Stimulated activated CD8-positive, alpha-beta memory T cell treated with anti-CD3 and anti-CD28 coated beads, Interleukin-4, amount 100 ng/mL, for 4 hours (primary cell): Measurements from ENCODE around the gene ANKRD13D.

Experiments used
- DNase-seq, 2 donors: peaks; one replicate each; pipeline ENCODE4 v3.0.0-alpha.2; 2020; ENCODE audit warnings: low read depth in 2 of 2, low spot score in 1 of 2

ANKRD13D gene

DNA sequence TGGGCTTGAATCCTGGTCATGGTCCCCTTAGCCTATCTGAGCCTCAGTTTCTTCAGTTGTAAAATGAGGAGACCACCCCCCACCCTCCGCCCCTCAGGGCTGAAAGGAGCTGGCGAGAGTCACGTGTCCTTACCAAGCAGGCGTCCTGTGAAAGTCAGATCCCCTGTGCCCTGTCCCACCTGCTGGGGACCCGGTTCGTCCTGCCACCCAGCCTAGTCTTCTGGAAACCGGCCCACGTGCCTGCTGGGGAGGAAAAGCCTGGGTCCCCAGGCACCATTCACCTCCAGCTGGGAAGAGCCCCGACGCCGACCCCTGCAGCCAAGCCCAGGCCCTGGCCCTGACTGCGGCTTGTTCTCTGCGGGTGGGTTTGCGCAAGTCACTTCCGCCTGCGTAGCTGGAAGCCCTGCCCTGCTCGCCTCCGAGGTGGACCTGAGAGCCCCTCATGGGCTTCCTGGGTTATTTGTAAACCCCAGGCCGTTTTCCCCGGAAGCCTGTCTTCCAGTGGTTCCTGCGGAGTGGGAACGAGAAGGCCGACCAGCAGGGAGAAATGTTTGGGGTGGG lies 13.5 kb downstream of the ANKRD13D start:
- no peak for DNase-seq

DNA sequence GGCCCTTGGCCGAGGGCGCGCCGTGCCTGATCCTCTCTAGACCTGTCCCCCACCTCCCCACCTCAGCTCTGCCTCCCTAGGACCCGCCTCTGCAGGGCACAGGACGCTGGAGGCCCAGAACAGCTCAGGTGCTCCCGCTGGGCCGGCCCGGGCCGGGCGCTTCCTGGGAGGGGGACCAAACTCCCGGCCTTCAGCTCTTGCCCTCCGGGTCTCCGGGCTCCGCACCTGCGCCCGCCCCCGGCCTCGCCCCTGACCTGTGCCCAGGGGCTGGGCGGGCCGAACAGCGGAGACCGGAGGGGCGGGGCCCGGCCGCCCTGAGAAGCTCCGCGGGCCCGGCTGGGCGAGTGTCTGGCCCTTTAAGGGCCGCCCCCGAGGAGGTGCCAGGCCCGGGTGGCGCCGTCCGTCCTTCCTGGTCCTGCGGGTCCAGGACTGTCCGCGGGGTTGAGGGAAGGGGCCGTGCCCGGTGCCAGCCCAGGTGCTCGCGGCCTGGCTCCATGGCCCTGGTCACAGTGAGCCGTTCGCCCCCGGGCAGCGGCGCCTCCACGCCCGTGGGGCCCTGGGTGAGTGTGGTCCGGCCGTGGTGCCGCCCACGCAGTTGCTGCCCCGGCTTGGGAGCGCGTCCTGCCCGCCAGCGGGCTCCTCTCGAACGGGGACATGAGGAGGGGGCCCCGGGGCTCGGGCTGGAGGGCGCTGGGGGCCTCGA lies 14.2 kb downstream of the ANKRD13D start, which contains the start of gene SSH3:
TSS of gene SSH3 (plus strand) at position 399 of the 703 bp plus-strand sequence. CDS start at position 495, 96 bp downstream.
- no peak for DNase-seq

DNA sequence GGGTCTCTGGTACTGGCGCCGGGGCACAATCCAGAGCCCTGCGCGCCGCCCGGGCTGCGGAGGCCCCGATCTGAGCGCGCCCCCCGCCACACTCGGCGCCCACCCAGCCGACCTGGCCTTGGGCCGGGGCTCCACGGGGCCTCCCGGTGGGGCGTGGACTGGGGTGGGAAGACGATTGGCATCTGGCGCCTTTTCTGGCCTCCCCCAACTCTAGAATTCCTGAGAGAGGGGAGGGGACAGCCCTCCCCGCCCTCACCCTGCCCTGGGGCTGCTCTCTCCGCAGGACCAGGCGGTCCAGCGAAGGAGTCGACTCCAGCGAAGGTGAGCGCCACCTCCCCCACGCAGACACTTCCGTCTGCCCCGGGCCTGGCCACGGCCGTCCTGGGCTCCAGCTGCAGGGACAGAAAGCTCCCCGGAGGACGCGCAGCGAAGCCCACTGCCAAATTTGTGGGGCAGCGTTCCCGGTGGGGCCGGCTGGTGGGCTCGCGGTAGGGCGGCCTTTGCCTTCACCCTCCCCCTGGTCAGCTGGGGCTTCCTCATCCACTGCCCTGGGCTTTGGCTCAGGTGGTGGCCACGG lies 14.8 kb downstream of the ANKRD13D start:
- no peak for DNase-seq

DNA sequence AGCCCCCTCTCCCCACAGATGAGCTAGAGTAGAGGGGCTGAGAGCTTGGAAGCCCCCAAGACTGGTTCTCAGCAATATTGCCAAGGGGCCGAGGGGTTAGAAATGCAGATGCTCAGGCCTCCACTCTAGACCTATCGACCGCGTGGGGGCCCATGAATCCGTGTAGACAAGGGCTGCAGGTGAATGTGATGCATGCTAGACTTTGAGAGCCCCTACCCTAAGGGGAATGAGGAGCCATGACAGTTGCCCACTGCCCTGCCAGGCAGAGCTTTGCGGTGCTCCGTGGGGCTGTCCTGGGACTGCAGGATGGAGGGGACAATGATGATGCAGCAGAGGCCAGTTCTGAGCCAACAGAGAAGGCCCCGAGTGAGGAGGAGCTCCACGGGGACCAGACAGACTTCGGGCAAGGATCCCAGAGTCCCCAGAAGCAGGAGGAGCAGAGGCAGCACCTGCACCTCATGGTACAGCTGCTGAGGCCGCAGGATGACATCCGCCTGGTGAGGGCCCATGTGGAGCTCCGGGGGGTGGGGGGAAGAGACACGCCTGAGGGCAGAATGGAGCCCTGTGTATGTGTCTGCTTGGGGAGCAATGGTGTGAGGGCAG lies 15.5 kb downstream of the ANKRD13D start:
- DNase-seq = no peak

DNA sequence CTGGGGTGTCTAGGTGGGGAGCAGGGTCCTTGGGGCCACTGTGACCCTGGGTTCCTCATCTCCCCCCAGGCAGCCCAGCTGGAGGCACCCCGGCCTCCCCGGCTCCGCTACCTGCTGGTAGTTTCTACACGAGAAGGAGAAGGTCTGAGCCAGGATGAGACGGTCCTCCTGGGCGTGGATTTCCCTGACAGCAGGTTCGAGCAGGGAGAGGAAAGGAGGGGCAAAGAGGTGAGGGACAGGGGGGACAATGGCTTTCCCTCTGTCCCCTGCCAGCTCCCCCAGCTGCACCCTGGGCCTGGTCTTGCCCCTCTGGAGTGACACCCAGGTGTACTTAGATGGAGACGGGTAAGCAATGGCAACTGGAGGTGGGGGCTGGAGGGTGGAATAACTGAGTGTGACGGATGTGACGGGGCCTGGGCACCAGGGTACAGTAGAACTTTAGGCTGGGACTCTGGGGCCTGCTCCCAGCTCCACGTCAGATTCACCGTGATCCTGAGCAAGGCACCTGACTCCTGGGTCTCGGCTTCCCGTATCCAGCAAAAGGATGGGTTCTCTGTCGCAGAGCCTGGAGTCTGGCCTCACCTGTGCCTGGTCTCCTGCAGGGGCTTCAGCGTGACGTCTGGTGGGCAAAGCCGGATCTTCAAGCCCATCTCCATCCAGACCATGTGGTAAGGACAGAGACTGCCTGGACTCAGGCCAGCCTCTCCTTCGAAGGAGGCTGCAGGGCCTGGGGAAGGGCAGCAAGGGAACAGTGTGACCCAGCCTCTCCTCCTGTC lies 17.9 kb downstream of the ANKRD13D start:
- DNase-seq = no peak

DNA sequence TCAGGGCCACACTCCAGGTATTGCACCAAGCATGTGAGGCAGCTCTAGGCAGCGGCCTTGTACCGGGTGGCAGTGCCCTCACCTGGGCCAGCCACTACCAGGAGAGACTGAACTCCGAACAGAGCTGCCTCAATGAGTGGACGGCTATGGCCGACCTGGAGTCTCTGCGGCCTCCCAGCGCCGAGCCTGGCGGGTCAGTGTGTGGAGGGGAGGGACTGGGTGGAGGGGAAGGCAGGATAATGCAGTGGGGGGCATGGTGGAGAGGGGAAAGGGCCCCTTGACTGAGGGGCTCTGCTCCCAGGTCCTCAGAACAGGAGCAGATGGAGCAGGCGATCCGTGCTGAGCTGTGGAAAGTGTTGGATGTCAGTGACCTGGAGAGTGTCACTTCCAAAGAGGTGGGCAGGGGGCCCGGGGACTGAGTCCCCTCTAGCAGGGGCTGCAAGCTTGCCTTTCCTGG lies 18.5 kb downstream of the ANKRD13D start:
- no peak for DNase-seq

DNA sequence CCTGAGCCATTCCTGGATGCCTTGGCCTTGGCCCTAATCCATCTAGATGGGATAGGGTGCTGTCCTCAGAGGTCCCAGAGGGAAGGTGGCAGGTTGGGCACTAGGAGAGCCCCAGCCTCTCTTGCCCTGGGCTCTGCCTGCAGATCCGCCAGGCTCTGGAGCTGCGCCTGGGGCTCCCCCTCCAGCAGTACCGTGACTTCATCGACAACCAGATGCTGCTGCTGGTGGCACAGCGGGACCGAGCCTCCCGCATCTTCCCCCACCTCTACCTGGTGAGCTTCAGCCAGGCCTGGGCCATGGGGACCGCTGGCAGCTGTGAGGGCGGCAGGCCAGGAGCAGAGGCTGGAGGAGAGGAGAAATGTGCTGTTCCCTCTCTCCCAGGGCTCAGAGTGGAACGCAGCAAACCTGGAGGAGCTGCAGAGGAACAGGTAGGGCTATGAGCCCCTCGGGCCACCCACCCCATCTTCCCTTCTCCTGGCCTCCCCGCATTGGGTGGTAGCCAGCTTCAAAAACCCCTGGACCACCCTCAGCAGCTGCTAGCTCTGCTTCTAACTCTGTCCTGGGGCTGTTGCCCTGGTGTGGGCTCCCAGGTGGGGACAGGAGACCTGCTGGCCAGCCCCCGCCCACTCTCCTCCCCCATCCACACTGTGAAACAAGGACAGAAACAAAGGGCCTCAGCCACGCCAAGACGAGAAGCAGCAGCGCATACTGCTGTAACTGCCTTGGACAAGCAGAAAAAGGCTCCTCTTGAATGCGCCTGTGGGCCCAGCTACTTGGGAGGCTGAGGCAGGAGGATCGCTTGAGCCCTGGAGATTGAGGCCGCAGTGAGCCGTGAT lies 19.1 kb downstream of the ANKRD13D start:
- DNase-seq = no peak

DNA sequence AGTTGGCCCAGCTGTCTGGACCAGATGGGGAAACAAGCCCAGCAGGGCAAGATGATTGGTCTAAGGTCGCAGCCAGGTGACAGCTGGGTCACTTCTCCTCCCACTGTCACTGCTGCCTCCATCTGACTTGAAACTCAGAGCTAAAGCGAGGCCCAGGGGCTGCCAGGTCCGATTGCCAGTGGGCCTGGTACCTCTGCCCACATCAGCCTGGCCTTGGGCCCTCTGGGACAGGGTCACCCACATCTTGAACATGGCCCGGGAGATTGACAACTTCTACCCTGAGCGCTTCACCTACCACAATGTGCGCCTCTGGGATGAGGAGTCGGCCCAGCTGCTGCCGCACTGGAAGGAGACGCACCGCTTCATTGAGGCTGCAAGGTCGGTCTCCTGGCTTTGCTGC lies 20.1 kb downstream of the ANKRD13D start:
- DNase-seq = no peak

DNA sequence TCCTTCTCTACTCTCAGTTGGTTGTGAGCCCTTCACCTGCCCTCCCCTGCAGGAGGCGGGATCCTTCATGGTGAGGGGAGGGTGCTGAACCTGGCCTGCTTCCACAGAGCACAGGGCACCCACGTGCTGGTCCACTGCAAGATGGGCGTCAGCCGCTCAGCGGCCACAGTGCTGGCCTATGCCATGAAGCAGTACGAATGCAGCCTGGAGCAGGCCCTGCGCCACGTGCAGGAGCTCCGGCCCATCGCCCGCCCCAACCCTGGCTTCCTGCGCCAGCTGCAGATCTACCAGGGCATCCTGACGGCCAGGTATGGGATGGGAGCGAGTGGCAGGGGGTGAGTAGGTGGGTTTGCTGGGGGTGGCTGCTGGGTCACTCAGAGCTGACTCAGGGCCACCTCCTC lies 20.6 kb downstream of the ANKRD13D start:
- no peak for DNase-seq

DNA sequence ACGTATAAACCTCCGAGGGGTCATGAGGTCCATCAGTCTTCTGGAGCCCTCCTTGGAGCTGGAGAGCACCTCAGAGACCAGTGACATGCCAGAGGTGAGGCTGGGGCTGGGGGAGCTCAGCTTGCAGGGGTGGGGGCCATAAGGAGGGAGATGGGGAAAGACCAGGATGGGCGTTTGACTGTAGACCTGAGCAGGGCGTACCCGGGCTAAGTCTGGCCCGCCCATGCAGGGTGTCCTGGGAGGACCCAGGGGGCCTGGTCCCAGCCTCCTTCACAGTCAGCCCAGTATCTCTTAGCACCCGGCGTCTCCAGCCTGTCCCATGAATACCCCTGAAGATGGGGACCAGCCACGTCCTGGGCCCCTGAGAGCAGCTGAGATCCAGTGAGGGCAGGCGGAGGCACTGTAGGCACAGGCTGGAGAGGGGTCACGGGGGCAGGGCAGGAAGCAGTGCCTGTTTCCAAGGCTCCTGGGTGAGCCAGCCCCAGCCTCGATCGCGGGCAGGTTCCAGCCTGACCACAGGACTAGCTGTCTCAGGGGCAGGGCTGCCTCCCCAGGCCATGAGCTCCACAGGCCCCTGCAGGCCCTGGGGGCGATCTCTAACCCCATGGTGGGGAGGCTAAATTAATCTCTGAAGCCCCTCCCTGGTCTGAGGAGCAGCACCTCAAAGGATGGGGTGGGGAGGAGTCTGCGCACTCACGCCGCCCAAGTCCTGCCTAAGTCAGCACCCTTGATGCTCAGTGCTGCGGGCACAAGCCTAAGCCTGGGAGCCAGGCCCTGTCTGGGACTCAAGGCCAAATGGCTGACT lies 21.3 kb downstream of the ANKRD13D start:
- DNase-seq = no peak

DNA sequence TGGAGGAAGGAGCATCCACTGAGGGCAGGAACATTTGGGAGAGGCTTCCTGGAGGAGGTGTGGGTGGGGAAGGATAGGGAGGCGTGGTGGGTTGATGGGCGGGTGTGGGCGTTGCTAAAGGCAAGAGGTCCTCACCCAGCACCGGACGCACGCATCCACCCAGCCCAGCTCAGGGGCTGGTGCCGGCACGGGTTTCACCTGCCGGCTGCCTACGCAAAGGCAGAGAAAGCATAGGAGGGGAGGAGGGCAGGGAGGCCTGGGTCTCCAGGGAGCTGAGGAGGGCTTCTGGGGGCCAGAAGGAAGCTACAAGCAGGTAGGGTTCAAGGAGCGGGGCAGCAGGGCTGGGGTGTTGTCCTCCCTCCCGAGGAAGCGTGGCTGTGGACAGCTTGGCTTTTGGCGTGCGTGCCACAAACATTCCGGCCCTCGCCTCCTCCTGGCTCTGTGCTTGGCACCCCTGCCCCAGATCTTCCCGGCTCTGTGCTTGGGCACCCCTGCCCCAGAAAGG lies 22.0 kb downstream of the ANKRD13D start:
- no peak for DNase-seq

DNA sequence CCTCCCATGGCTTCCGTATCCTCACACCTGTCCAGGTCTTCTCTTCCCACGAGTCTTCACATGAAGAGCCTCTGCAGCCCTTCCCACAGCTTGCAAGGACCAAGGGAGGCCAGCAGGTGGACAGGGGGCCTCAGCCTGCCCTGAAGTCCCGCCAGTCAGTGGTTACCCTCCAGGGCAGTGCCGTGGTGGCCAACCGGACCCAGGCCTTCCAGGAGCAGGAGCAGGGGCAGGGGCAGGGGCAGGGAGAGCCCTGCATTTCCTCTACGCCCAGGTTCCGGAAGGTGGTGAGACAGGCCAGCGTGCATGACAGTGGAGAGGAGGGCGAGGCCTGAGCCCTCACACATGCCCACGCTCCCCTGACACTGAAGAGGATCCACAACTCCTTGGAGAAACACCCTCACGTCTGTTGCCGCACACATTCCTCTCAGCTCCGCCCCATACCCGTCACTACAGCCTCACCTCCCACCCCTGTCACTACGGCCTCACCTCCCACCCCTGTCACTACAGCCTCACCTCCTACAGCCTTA lies 22.5 kb downstream of the ANKRD13D start:
- DNase-seq = no peak

DNA sequence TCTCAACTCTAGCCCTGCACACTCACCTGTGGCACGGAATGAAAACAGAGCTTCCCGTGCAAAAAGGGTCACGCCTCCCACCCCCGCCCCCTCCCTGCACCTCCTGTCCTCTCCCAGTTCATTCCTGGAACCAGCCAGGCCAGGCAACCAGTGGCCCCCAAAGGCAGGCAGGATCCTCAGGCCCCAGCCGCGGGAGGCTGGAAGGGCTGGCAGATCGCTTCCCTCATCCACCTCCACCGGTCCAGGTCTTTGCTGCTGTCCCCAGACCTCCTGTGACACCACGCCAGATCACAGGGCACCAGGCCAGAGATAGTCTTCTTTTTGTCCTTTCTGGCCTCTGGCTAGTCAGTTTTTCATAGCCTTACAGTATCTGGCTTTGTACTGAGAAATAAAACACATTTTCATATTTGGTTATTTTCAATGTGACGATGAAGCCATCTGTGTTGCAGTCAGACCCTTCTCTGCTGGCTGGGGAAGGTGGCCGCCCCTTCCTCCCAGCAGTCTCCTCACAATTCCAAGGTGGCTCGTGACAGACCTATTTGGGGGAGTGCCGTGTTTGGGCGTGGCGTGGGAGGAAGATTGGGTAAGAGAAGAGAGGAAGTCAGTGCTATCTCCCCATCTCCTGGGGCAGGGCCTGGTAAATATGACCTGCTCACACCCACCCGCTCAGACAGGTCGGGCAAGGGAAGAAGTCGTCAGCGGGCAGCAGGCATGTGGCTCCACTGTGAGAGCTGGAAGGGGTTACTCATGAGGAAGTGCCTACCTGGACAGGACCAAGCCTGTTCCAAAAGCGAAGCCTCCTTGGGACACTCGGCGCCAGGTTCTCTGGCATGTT lies 23.3 kb downstream of the ANKRD13D start:
- no peak for DNase-seq

DNA sequence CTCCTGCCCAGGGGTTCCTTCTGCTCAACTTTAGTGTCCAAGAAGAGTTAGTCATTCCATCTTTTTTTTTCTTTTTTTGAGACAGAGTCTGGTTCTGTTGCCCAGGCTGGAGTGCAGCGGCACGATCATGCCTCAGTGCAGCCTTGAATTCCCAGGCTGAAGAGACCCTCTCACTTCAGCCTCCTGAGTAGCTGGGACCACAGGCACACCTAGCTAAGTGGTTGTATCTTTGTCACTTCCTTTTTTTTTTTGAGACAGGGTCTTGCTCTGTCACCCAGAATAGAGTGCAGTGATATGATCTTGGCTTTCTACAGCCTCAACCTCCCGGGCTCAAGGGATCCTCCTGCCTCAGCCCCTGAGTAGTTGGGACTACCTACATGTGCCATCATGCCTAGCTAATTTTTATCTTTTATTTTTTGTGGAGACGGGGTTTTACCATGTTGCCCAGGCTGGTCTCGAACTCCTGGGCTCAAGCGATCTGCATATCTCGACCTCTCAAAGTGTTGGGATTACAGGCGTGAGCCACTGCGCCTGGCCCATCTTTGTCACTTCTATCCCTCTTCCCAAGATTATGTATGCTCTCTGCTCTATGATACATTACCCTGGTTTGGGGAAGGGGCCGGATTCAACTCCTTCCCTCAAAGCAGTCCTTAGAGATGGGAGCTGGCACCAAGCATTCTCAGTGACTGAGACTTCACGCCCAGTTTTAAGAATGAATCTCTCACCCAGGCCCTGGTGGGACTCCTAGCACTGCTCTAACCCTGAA lies 24.2 kb downstream of the ANKRD13D start:
- DNase-seq = no peak

DNA sequence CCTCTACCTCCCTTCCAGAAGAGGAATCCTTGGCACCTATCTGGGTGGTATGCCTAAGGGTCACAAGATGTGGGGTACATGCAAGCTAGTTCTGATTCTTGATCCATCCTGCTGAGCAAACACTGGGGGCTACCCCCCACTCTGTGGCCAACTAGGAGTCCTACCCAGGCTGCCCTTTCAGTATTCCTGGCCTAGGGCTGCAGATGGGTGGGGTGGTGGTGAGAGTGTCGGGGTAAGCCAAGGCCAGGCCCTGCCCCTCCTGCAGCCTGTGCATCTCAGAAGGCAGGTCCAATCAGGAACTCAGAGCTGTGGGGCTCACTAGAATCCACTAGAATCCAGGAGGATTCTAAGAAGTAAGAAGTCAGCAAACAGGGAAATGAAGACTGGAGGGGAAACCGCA lies 25.1 kb downstream of the ANKRD13D start:
- no peak for DNase-seq

DNA sequence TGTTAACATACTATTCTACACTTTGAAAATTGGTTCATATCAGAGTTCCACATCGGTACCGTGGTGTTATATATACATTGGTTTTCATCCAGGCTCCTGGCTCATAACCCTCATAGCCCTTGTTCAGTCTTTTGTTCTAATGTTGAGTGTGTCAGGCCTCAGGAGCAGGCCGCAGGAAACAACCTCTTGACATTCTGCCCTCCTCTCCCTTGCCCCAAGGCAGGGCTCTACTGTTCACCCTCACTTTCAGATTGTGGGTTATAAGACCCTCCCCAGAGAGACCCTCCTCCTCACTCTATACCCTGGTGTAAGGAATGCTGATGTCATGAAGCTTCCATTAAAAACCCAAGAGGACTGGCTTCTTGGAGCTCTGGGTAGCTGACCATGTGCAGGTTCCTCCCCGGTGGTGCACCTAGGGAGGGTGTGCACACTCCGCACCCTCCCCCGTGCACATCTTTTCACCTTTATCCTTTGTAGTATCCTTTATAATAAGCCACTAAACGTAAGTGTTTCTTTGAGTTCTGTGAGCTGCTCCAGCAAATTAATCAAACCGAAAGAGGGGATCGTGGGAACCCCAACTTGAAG lies 26.3 kb downstream of the ANKRD13D start:
- DNase-seq = no peak

DNA sequence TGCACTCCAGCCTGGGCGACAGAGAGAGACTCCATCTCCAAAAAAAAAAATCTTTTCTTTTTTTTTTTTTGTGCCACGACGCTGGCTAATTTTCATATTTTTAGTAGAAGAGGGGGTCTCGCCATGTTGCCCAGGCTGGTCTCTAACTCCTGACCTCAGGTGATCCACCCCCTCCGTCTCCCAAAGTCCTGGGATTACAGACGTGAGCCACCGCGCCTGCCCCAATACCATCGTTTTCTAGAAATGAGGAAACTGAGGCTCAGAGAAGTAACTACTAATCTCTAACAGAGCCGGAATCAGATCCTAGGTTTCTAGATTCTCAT lies 27.7 kb downstream of the ANKRD13D start:
- DNase-seq = no peak
